Measurements from ENCODE around the gene MIP.

DNA sequence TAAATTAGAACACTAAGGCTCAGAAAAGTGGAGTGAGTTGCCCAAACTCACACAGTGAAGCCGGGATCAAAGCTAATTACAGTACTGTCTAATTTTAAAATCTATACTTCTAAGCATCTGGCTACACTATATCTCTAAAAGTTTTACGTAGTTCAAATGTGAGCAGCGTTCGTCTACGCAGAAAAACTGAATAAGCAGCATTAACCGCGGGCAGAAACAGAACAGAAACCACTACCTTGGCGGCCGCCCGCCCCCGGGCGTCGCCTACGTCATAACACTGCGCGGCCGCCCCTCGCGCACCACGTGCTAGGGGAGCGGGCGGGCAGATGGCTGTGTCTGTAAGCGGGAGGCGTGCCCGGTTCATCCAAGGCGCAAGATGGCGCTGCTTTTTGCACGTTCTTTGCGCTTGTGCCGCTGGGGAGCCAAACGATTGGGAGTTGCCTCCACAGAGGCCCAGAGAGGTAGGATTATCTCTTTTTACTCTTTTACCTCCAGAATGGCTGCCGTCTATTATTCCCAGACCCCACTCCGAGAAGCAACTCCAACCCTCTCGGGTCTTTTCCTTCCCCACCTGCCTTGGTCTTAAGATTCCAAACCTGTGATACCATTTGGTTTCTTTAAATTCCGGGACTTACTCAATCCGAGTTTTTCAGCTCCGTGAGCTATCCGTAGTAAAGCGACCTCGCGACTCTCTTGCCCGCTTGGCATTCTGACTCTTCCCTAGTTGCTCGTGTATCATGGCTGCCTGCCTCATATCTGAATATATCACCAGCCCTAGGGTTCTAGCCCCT lies 14.0 kb upstream of the MIP start, which contains the start of gene SPRYD4:
- TF ChIP-seq, protein P1, sequence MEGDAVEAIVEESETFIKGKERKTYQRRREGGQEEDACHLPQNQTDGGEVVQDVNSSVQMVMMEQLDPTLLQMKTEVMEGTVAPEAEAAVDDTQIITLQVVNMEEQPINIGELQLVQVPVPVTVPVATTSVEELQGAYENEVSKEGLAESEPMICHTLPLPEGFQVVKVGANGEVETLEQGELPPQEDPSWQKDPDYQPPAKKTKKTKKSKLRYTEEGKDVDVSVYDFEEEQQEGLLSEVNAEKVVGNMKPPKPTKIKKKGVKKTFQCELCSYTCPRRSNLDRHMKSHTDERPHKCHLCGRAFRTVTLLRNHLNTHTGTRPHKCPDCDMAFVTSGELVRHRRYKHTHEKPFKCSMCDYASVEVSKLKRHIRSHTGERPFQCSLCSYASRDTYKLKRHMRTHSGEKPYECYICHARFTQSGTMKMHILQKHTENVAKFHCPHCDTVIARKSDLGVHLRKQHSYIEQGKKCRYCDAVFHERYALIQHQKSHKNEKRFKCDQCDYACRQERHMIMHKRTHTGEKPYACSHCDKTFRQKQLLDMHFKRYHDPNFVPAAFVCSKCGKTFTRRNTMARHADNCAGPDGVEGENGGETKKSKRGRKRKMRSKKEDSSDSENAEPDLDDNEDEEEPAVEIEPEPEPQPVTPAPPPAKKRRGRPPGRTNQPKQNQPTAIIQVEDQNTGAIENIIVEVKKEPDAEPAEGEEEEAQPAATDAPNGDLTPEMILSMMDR (IDR thresholded peaks at IDR 0.05): peak in 2 of 4 experiments; percentile 27 to 67
- TF ChIP-seq POLR2AphosphoS5 (IDR thresholded peaks at IDR 0.05): peak; percentile 94
- peak; percentile 87 to 89 for TF ChIP-seq POLR2A (IDR thresholded peaks at IDR 0.05)
- no peak for TF ChIP-seq EP300 (IDR thresholded peaks at IDR 0.05)

Data from gastroesophageal sphincter (tissue), 3 donors.